Mesenchymal stem cell (in vitro differentiated cells and primary cell): ENCODE measurements around the gene DENND2A.

ENCODE experiments used
- DNase-seq: peaks from one replicate; pipeline ENCODE4 v3.0.0-alpha.2; 2013
- H2AFZ ChIP-seq: one replicate; pipeline ENCODE4 v1.6.1; 2013; ENCODE audit warnings: low read depth, mild to moderate bottlenecking, control low read depth, inconsistent platforms, low read length, moderate library complexity
- H2AK5ac ChIP-seq: 2 replicates; pipeline ENCODE4 v1.6.1; 2013; ENCODE audit warnings: low read length, moderate library complexity, mild to moderate bottlenecking, inconsistent platforms; ENCODE audit not compliant: severe bottlenecking
- H2BK120ac ChIP-seq: one replicate; pipeline ENCODE4 v1.6.1; 2013; ENCODE audit warnings: low read depth, mild to moderate bottlenecking, inconsistent platforms, low read length, moderate library complexity
- H2BK12ac ChIP-seq, 2 experiments: one replicate each; pipeline ENCODE4 v1.6.1; 2013; ENCODE audit warnings: inconsistent platforms in 2 of 2, low read length in 2 of 2, mild to moderate bottlenecking in 2 of 2, moderate library complexity in 2 of 2, control low read depth in 1 of 2
- H2BK15ac ChIP-seq: one replicate; pipeline ENCODE4 v1.6.1; 2013; ENCODE audit warnings: mild to moderate bottlenecking, low read depth, inconsistent platforms; ENCODE audit not compliant: poor library complexity, severe bottlenecking
- H2BK5ac ChIP-seq: 2 replicates; pipeline ENCODE4 v1.6.1; 2013; ENCODE audit warnings: low read depth, mild to moderate bottlenecking, low read length, control low read depth, inconsistent platforms; ENCODE audit not compliant: poor library complexity, severe bottlenecking
- H3K14ac ChIP-seq, 2 experiments: one replicate each; pipeline ENCODE4 v1.6.1; 2013; ENCODE audit warnings: inconsistent platforms in 2 of 2, low read length in 2 of 2, control low read depth in 1 of 2, mild to moderate bottlenecking in 1 of 2, moderate library complexity in 1 of 2
- H3K18ac ChIP-seq, 2 experiments: one replicate each; pipeline ENCODE4 v1.6.1; 2013; ENCODE audit warnings: inconsistent platforms in 2 of 2, low read length in 2 of 2, control low read depth in 1 of 2, low read depth in 1 of 2, mild to moderate bottlenecking in 1 of 2
- H3K23ac ChIP-seq, 2 experiments: one replicate each; pipeline ENCODE4 v1.6.1; 2013; ENCODE audit warnings: inconsistent platforms in 2 of 2, low read length in 2 of 2, mild to moderate bottlenecking in 2 of 2, moderate library complexity in 2 of 2, control low read depth in 1 of 2
- H3K27ac ChIP-seq: 2 replicates; pipeline ENCODE4 v1.5.1; 2013; ENCODE audit warnings: mild to moderate bottlenecking, moderate library complexity, low read length, control low read depth, inconsistent platforms; ENCODE audit not compliant: poor library complexity, severe bottlenecking
- H3K27me3 ChIP-seq, 2 experiments: 2 replicates each; pipeline versions ENCODE4 v1.6.1 to v1.7.0; 2013; ENCODE audit warnings: low read length in 2 of 2, mild to moderate bottlenecking in 2 of 2, moderate library complexity in 2 of 2, control low read depth in 1 of 2, inconsistent platforms in 1 of 2; ENCODE audit not compliant: control insufficient read depth in 1 of 2, insufficient read depth in 1 of 2
- H3K36me3 ChIP-seq, 2 experiments: 2 replicates each; pipeline versions ENCODE4 v1.6.1 to v1.7.0; 2013; ENCODE audit warnings: low read length in 2 of 2, control low read depth in 1 of 2, inconsistent platforms in 1 of 2, low read depth in 1 of 2, mild to moderate bottlenecking in 1 of 2; ENCODE audit not compliant: insufficient read depth in 2 of 2, control insufficient read depth in 1 of 2
- H3K4ac ChIP-seq, 2 experiments: one replicate each; pipeline ENCODE4 v1.6.1; 2013; ENCODE audit warnings: inconsistent platforms in 2 of 2, low read length in 2 of 2, mild to moderate bottlenecking in 2 of 2, moderate library complexity in 2 of 2, control low read depth in 1 of 2, low read depth in 1 of 2
- H3K4me1 ChIP-seq: 2 replicates; pipeline ENCODE4 v1.6.1; 2013; ENCODE audit warnings: low read depth, low read length, control low read depth; ENCODE audit not compliant: control insufficient read depth, insufficient read depth
- H3K4me2 ChIP-seq: 2 replicates; pipeline ENCODE4 v1.6.1; 2013; ENCODE audit warnings: low read length, mild to moderate bottlenecking, inconsistent platforms; ENCODE audit not compliant: poor library complexity, severe bottlenecking
- H3K4me3 ChIP-seq, 2 experiments: 2 replicates each; pipeline versions ENCODE4 v1.5.1 to v1.7.0; 2013; ENCODE audit warnings: low read length in 2 of 2, mild to moderate bottlenecking in 2 of 2, control low read depth in 1 of 2, low read depth in 1 of 2; ENCODE audit not compliant: insufficient read depth in 1 of 2
- H3K79me1 ChIP-seq: replicated peaks from 2 replicates; pipeline ENCODE4 v1.6.1; 2013; ENCODE audit warnings: mild to moderate bottlenecking, control low read depth, low read length, inconsistent platforms; ENCODE audit not compliant: poor library complexity, severe bottlenecking
- H3K9ac ChIP-seq: 2 replicates; pipeline ENCODE4 v1.7.0; 2013; ENCODE audit warnings: mild to moderate bottlenecking, low read length, moderate library complexity
- H3K9me3 ChIP-seq: 2 replicates; pipeline ENCODE4 v1.7.0; 2013; ENCODE audit warnings: mild to moderate bottlenecking, low read length; ENCODE audit not compliant: control insufficient read depth
- H4K8ac ChIP-seq: one replicate; pipeline ENCODE4 v1.6.1; 2013; ENCODE audit warnings: inconsistent platforms, mild to moderate bottlenecking, low read length, moderate library complexity
- H4K91ac ChIP-seq: one replicate; pipeline ENCODE4 v1.6.1; 2013; ENCODE audit warnings: mild to moderate bottlenecking, low read length, inconsistent platforms
- WGBS: methylation state at CpG from one replicate; pipeline ENCODE4 v1.1.7; 2013; ENCODE audit warnings: mixed read lengths; 5-methylcytosine and 5-hydroxymethylcytosine counted together

Gene DENND2A

DNA sequence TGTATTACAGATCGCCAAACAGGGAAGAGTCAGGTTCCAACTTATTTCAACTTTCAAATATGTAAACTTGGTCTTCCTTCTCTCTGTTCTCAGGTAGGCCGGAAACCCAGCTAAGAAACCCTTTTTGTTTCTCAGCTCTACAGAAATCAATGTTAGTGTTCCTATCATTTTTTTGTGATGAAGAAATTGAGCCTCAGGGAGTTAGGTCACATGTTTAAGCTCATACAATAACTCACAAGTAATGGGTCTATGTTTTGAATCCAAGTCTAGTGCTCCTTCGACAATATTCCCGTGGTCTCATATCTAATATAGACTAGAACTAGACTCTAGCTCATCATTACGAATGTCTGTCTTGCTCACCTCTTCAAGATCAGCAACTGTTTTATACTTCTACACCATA is 22.3 kb downstream of the DENND2A start:
- Histone ChIP-seq H2BK5ac (no peak overlapping the region), H3K23ac (no peak overlapping the region), H3K36me3 (peaks cover 0 to 11% of the 10 kb centered on the region in 2 experiments), H2AFZ (no peak overlapping the region), H2BK15ac (no peak overlapping the region), H3K79me1 (peaks cover 8% of the 10 kb centered on the region), H3K9ac (no peak overlapping the region), H3K27me3 (no peaks in the 10 kb centered on the region), H4K91ac (no peak overlapping the region), H2AK5ac (no peak overlapping the region), H4K8ac (no peak overlapping the region), H2BK12ac (no peak overlapping the region), H2BK120ac (no peak overlapping the region), H3K18ac (no peak overlapping the region), H3K4me3 (peak overlapping the region in 1 of 2 experiments; percentile 23), H3K9me3 (no peaks in the 10 kb centered on the region), H3K4me1 (peaks cover 17% of the 10 kb centered on the region), H3K14ac (no peak overlapping the region), H3K4me2 (no peak overlapping the region), H3K4ac (no peak overlapping the region), H3K27ac (no peak overlapping the region)
- WGBS = 100% methylated on average over 4 of the region's 5 CpGs
- DNase-seq = no peak

DNA sequence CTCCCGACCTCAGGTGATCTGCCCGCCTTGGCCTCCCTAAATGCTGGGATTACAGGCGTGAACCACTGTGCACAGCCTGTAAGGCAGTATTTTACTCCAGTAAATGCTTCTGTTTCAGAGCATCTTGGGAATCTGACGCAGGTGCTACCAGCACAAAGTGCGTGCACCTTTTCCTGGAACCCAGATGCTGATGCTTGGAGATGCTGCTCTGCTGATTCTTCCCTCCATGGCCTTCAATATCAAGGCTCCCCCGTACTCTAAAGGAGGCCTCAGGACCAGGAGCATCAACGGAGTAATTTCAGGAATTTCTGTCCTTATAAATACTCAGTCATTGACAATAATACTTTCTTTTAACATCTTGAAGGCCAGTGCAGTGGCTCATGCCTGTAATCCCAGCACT is 23.5 kb downstream of the DENND2A start:
- Histone ChIP-seq H3K4me1 (peaks cover 16% of the 10 kb centered on the region), H3K4me2 (no peak overlapping the region), H4K91ac (no peak overlapping the region), H3K27ac (no peak overlapping the region), H3K9ac (no peak overlapping the region), H3K79me1 (peaks cover 5% of the 10 kb centered on the region), H2BK15ac (no peak overlapping the region), H2BK5ac (no peak overlapping the region), H3K9me3 (no peaks in the 10 kb centered on the region), H3K27me3 (no peaks in the 10 kb centered on the region), H3K18ac (no peak overlapping the region), H4K8ac (no peak overlapping the region), H3K4ac (no peak overlapping the region), H2BK120ac (no peak overlapping the region), H3K23ac (no peak overlapping the region), H3K4me3 (no peak overlapping the region), H2BK12ac (no peak overlapping the region), H2AFZ (no peak overlapping the region), H2AK5ac (no peak overlapping the region), H3K36me3 (peaks cover 0 to 9% of the 10 kb centered on the region in 2 experiments), H3K14ac (no peak overlapping the region)
- DNase-seq = no peak
- 95% methylated on average over 7 of the region's 7 CpGs for WGBS

DNA sequence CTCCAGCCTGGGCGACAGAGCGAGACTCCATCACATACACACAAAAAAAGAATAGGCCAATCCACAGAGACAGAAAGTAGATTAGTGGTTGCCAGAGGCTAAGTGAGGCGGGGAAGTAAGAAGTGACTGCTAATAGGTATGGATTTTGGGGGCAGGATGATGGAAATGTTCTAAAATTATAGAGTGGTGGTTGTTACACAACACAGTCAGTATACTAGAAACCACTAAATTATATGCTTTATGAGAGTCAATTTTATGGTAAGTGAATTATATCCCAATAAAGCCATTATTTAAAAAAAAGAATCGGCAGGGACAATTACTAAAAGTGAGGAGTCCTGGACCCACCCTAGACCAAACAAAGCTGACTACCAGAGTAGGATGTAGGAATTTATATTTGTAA is 24.3 kb downstream of the DENND2A start:
- no peaks in the 10 kb centered on the region for H3K27me3 ChIP-seq
- no peak overlapping the region for H2BK12ac ChIP-seq
- no peak overlapping the region for H3K27ac ChIP-seq
- no peak overlapping the region for H2BK5ac ChIP-seq
- no peaks in the 10 kb centered on the region for H3K9me3 ChIP-seq
- H2BK15ac ChIP-seq = no peak overlapping the region
- no peak overlapping the region for H4K8ac ChIP-seq
- H2AFZ ChIP-seq = no peak overlapping the region
- H2BK120ac ChIP-seq = no peak overlapping the region
- H2AK5ac ChIP-seq = no peak overlapping the region
- DNase-seq = no peak
- 100% methylated on average over 1 of the region's 4 CpGs for WGBS
- no peak overlapping the region for H3K4me2 ChIP-seq
- H4K91ac ChIP-seq = no peak overlapping the region
- H3K9ac ChIP-seq = no peak overlapping the region
- H3K79me1 ChIP-seq = peaks cover 5% of the 10 kb centered on the region
- H3K36me3 ChIP-seq = peaks cover 0 to 9% of the 10 kb centered on the region in 2 experiments
- no peak overlapping the region for H3K4ac ChIP-seq
- peaks cover 14% of the 10 kb centered on the region for H3K4me1 ChIP-seq
- H3K23ac ChIP-seq = no peak overlapping the region
- no peak overlapping the region for H3K18ac ChIP-seq
- H3K14ac ChIP-seq = no peak overlapping the region
- no peak overlapping the region for H3K4me3 ChIP-seq

DNA sequence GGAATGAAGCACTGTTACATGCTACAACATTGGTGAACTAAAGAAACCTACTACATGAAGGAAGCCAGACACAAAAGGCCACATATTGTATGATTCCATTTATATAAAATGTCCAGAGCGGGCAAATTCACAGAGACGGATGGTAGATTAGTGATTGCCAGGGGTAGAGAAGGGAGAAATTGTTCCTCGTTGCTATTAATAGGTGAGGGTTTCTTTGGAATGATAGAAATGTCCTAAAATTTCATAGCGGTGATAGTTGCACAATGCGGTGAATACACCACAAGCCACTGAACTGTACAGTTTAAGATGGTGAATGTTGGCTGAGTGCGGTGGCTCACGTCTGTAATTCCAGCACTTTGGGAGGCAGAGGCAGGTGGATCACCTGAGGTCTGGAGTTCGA is 29.0 kb downstream of the DENND2A start:
- H2BK15ac ChIP-seq = no peak overlapping the region
- no peak overlapping the region for H2AFZ ChIP-seq
- H2AK5ac ChIP-seq = no peak overlapping the region
- H3K4me2 ChIP-seq = no peak overlapping the region
- no peak overlapping the region for H3K4me3 ChIP-seq
- peaks cover 20% of the 10 kb centered on the region for H3K4me1 ChIP-seq
- peaks cover 0 to 22% of the 10 kb centered on the region in 2 experiments for H3K36me3 ChIP-seq
- no peak overlapping the region for H4K91ac ChIP-seq
- H3K18ac ChIP-seq = no peak overlapping the region
- H3K9me3 ChIP-seq = no peaks in the 10 kb centered on the region
- H3K79me1 ChIP-seq = peaks cover 14% of the 10 kb centered on the region
- H2BK120ac ChIP-seq = no peak overlapping the region
- no peak overlapping the region for H2BK12ac ChIP-seq
- no peak for DNase-seq
- H3K27ac ChIP-seq = peak overlapping the region; percentile 68
- no peak overlapping the region for H3K14ac ChIP-seq
- H3K27me3 ChIP-seq = no peaks in the 10 kb centered on the region
- H3K23ac ChIP-seq = no peak overlapping the region
- WGBS = 91% methylated on average over 8 of the region's 8 CpGs
- no peak overlapping the region for H3K9ac ChIP-seq
- H2BK5ac ChIP-seq = no peak overlapping the region
- no peak overlapping the region for H4K8ac ChIP-seq
- H3K4ac ChIP-seq = no peak overlapping the region
